ENCODE data around the gene ALK.

The ALK gene

DNA sequence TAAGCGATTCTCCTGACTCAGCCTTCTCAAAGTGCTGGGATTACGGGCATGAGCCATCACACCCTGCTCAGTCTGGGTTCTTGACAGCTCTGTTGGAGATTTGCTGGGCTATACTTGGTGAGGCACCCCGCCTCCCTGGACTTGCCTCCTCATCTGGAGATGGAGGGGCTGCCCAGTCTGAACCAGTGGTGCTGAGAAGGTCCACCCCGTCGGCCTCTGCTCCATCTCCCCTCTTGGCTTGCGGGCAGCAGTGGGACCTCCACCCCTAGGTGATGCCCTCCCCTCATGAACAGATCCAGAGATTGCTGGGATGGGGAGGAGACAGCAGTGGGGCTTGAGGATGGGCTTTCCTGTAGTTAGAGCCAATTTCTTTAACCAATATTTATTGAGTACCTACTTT is 685.3 kb downstream of the ALK start:
- no peak for DNase-seq

DNA sequence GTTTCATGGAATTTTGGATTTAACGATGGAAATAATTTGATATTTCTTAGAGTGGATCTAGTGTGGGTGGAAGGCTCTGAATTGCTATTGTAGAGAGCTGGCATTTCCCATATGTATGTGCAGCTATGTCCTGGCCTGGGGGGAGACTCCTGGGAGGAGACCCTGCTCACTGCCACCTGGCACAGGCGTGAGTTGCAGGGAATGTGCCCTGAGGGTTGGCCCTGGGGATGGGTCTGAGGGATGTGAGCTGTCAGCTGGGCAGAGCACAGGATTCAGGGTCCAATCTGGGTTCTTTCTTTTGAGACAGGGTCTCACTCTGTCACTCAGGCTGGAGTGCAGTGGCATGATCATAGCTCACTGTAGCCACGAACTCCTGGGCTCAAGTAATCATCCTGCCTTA is 686.0 kb downstream of the ALK start:
- no peak for DNase-seq

DNA sequence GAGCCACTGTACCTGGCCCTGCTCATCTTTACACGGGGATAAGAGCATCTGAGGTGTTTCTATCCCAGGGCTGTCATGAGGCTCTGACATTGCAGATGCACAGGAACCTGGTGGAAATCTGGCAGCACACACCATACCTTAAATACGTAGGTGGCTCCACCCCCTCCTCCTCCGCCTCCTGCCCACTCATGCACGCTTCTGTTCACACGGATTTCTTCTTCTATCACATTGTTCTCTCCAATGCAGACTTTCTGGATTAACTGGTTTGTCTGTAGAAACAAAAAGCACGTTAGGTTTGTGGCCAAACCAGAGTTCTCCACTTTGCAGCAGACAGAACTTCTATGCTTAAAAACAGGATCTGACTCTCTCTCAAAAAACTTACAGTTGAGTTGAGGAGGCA is 688.0 kb downstream of the ALK start:
- no peak for DNase-seq

DNA sequence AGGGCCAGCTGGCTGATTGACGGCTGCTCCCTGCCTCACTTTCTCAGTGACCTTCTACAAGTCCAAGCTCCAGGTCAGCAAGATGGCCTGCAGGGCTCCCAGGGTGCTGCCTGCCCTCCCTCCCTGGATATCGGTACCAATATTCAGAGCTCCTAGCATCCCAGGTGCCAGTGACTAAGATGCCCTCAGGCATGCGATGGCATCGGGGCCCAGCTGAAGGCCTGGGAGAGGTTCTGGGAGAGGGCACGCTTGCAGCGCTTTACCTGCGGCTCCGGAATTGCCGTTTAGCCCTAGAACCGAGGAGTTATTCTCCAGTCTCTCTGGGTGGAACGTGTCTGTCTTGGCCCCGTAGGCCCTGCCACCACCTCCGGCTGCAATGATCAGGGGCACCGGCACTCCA is 689.3 kb downstream of the ALK start:
- no peak for DNase-seq

DNA sequence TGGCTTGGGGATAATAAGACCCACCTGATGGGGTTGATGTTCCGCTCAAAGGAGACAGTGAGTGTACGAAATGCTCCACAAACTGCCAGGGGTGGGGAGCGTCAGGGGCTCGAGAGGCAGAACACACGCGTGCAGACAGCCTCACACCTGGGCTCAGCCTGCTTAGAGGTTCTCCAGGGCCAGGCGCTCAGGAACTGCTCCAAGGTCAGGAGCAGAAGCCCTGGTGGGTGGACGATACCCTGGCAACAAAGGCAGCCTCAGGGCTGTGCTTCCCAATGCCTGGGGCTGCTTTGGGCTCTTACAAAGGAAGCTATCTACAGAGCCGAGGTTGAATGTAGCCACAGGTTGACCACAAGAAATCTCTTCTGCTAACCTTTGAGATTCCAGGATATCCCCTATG is 691.7 kb downstream of the ALK start:
- no peak for DNase-seq

DNA sequence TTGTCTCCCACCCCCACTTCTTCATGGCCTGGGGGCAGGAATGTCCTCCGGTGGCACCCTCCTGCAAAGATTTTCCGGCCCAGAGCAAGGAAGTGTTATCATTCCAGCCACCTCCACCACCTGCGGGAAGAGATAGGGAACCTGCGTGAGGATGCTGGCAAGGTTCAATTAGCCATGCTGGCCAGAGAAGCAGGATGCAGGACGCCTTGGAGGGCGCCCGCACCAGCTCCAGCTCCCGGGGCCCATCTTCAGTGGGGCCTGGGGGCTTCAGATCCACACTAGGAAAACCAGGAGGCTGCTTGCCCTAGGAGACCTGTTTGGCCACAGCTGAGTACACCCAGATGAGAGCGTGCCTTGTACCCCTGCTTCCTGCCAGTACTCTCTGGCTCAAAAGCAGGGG is 692.4 kb downstream of the ALK start:
- no peak for DNase-seq

DNA sequence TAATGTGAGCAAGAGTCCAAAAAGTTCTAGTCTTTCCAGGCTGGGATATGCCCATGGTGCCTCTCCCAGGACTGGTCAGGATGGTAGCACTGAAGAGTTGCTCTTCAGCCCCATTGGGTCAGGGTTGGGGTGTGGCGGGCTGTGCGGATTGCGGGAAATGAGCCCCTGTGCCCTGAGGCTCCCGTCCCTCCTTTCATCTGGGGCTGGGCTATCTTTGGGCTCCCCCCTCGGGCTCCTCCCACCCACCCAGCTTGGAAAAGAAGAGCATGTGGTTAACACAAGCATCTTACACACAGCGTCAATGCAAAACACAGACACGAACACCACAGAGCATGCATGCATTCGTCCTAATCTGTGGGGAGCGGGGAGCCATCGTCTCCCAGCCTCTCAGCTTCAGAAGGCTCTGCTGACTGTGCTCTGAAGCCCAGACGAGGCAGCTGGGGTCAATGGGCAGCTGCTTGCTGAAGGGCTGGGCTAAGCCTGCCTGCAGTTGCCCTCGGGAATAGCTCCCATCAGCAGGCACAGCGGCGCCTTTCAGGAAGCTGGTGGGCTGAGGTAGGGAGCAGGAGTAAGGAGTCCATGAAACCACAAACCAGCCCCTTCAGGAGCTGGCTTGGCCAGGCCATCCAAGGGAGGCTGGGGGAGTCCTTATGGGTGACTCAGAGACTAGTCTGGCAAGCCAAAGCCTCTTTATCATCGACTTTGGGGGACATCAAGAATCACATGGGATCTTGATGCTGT is 693.3 kb downstream of the ALK start:
- no peak for DNase-seq

DNA sequence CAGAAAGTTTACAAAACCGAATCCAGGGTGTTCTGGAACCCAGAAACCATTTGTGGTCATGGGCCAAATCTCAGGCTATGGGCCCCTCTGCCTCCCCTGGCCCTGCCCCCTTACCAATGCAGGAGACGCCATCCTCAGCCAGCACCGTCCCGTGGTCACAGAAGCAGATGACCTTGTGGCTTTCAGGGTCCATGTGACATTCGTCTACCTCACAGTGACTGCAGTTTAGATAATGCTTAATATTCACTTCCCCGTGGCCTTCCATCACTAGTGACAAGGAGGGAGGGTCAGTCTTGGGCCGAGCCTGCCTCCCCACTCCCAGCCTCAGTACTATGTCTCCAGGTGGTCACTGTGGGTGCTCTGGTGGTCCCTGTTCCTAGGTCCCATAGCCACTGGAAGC is 694.6 kb downstream of the ALK start:
- DNase-seq, result no peak

DNA sequence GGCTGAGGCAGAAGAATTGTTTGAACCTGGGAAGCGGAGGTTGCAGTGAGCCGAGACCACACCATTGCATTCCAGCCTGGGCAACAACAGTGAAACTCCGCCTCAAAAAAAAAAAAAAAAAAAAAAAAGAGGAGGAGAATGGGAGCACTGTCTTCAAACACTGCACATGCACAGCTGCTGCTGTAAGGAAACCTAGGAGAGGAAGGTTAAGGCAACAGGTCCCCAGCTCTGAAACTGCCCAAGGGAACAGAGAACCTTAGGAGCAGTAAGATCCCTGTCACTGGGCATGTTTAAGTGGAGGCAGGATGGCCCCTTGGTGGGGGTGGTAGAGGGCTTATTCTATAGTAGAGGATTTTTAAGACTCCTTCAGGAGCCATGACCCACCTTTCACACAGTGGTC is 695.0 kb downstream of the ALK start:
- no peak for DNase-seq

DNA sequence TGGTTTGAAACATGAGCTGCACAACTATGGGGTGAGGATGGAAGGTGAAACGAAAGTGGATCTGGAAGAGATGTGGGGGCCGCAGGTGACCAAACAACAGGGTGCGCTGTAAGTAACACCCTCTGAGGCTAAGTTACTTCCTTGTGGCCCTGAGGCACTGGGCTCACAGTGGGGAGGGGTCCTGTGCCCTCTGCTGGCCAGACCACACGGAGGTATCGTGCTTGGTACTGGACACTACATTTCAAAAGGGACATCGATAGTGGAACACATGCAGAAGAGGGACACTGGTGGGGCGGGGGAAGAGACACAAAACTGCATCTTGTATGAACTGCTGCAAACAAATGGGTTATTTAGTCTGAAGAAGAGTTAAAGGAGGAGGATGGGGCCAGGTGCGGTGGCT is 695.6 kb downstream of the ALK start:
- no peak for DNase-seq

DNA sequence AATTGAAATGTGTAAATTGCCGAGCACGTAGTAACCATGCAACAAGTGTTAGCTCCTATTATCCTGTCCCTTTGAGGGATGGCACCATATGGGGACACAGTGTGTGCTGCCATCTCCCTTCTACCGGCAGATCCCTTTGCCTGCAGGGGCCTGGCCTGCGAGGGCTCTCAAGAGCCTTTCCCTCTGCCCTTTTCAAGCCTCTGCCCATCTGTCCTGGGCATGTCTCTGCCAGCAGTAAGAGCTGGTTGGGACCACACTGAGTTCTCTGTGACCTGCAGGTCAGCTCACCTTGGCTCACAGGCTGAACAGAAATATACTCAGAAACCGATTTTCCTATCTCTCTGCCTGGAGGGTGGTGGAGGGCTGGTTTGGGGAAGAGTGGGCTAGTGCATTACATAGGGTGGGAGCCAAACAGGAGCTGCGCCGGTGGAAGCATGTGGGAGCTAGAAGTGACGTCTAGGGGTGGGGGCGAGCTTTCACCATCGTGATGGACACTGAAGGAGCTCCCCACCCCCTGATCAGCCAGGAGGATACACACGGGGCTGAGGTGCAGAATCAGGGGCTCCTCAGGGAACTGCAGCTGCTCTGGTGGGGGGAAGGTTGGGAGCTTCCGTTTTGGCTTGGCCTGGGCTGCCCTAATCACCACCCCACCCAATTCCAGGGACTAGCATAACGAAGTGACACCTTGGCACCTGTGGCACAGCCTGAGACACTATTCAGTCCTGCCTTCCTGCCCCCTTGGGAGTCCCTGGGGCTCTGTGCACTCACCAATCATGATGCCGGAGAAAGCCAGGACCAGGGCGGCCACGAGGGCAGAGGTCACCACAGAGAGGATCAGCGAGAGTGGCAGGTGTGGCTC is 696.5 kb downstream of the ALK start:
- DNase-seq, result no peak

DNA sequence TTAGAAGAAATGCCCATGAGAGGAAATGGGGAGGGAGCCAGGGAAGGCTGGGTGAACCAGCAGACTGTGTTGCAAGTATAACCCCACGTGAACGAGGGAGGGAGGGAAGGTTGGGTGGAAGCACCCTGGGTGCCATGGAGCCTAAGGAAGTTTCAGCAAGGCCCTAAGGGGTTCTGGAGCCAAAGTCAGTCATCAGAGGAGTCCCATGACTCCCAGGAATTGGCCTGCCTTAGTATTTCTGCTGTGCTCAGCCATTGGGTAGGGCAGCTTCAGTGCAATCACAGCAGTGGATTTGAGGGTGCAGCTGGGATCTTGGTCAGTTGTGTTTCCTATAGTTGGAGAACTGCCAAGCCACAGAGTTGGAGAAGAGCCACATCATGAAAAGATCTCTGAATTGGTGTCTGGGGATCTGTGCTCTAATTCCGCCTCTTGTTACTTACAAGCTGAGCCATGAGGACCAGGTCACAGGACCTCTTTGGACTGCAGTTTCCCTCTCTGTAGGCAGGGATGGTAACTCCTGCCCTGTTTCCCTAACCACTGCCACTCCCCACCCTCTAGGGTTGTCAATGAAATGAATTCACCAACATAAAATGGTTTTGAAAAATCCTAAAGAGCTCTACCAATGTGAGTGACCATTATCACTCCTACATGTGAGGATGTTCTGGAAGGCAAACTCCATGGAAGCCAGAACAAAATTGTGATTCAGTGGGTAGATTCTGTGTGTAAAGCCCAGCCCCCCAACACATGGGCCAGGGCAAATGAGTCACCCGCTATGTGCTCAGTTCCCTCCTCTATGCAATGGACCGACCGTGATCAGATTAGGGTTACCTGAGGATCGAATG is 697.3 kb downstream of the ALK start:
- DNase-seq, result peak; percentile 12 to 29

DNA sequence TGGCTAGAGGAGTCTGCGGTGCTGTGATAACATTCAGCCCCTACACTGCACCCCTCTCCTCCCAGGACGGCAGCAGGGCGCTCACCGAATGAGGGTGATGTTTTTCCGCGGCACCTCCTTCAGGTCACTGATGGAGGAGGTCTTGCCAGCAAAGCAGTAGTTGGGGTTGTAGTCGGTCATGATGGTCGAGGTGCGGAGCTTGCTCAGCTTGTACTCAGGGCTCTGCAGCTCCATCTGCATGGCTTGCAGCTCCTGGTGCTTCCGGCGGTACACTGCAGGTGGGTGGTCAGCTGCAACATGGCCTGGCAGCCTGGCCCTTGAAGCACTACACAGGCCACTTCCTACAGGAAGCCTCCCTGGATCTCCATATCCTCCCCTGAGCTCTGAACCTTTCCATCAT is 698.1 kb downstream of the ALK start:
- DNase-seq, result no peak

DNA sequence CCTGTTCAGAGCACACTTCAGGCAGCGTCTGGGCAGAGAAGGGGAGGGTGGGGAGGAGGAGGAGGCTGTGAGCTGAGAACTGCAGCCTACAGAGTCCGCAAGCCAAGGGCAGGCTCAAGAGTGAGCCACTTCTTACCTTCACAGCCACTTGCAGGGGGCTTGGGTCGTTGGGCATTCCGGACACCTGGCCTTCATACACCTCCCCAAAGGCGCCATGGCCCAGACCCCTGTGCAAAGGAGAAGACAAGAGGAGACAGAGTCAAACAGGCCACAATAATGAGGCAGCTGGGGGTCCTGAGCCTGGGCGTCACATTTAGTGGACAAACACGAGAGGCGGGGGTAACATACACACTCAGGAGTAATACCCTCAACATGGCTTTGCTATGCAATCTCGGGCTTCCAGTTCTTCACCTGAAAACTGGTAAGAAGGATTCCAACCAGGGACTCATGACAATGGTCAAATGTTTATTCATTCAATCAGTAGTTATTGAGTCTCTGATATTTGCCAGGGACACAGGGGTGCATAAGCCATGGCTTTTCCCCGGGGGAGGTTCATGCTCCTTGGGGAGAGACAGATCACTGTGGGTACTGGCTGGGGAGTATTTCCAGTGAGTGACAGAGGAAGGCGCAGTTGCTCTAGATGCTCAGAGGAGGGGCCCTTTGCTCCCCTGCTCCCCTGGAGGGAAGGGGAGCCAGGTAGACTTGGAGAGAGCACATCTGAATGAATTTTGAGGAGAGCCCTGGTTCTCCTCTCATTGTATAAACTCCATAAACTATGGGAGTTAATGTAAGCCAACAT is 698.8 kb downstream of the ALK start:
- DNase-seq, result no peak

DNA sequence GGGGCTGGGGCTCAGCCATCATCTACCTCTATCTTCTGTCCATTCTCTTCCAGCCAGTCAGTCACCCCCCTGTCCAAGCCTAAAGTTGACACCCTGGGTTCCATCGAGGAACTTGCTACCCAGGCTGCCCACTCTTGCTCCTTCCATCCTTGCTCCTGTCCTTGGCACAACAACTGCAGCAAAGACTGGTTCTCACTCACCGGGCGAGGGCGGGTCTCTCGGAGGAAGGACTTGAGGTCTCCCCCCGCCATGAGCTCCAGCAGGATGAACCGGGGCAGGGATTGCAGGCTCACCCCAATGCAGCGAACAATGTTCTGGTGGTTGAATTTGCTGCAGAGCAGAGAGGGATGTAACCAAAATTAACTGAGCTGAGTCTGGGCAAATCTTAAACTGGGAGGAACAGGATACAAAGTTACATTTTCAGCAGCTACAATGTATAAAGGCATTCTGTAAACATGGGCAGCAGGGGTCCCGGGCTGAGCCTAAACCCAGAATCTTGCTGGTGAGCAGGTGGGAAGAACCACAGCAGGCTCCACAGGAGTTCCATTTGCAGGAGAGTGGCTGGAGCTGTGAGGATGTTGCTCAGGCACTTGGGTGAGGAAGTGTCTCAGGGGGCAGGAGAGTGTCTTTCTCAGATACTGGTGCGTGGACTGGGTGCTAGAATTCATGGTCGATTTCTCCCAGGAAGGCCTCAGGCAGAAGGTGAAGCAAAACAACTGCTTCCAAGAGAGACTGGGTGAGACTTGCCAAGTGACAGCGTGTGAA is 700.7 kb downstream of the ALK start:
- no peak for DNase-seq

DNA sequence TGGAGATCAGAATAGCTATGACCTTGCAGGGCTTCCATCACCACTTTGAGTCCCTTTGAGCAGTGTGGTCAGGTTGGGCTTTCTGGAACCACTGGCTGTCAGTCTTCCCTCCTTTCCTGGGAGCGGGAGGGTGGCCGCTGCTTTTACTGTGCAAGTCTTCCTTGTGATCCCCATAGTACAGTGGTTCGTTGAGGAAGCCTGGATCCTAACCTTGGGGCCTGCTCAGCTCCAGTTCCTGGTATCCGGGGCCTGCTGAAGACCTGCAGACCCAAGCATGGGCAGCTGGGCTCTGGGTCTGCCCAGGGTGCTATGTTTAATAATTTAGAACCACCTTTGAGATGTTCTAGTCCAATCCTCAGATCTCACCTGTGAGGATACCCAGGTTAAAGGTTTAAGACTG is 702.0 kb downstream of the ALK start:
- no peak for DNase-seq

DNA sequence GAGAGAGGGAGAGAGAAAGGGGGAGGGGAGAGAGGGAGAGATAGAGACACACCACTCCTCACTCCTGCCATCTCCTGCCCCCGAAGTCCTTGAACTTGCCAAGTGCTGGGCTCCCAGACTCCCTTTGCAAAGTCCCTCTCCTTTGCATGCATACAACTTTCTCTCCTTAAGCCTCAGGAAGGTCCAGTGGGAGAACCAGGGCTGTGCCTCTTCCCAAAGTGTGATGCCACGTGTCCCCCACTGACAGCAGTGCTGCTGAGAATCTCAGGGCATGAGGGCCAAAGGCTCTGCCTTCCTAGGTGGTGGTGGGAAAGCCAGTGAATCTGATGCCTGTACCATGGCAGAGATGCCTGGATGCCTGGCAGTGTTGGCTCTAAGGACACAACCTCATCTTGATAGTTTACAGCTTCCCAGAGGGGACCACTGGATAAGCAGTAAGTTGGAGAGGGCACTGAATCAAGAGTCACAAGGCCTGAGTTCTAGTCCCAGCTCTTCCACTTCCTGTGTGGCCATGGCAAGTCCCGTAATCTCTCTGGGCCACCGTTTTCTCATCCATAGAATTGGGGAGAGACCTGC is 702.7 kb downstream of the ALK start:
- no peak for DNase-seq

DNA sequence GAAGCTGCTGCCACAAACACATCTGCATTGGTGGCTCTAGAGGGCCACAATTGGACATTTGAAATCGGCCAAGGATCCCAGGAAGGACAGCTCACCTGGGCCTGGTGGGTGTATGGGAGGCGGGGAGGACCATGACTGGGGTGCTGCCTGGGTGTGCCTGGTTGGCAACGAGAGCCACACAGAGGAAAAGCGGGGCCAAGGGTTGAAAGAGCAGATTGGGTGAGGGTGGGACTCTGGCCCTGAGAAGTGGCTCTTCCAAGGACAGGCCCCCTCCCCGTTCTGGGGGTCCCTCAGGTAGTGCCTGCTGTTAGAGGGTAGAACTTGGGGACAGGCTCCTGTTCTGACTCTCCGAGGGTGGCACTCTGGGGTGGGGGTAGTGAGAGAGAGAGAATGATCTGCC is 703.3 kb downstream of the ALK start:
- DNase-seq, result no peak

DNA sequence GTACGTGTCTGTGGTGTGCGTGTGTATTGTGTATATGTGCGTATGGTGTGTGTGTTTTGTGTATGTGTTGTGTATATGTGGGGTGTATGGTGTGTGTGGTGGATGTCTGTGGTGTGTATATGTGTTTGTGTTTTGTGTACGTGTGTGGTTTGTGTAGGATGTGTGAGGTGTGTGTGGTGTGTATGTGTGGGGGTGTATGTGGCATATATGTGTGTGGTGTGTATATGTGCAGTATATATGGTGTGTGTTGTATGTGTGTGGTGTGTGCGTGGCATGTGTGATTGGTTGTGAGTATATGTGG is 704.8 kb downstream of the ALK start:
- DNase-seq, result no peak

DNA sequence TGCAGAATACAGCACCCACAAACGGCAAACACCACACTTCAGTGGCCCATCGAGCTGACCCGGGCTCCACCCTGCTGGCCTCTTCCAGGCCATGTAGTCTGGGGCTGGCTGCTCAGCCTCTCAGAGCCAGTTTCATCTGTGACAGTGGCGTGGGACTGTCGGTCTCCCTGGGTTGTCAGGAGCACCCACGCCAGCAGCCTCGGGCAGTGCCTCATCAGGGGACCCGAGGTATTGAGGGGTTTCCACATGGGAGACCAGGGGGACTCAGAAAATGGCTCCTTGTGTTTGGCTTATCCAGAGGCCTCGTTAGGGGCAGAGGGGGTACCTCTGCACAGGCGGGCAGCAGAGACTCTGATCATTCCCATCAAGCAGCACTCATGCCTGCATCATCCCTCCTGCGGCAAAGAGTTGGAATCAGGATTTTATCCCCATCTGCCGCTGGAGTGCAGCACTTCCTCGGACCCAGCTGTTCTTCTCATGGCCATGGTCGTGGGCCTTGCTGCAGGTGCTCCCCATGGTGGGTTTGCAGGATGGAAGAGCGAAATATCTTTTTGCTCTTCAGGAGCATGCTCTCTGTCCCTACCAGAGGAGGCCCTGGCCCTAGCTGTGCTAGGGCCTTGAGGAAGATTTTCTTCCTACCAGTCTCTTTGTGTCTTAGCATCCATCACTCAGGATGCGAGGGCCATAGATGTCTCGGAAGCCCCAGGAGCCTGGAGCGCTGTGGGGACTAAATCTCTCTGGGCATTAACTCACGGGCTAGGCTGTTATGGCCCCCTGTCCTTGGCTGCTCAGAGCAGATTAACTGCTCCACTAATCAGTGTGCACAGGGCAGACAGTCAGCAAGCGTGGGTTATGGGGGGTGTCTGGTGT is 705.4 kb downstream of the ALK start:
- DNase-seq, result no peak

DNA sequence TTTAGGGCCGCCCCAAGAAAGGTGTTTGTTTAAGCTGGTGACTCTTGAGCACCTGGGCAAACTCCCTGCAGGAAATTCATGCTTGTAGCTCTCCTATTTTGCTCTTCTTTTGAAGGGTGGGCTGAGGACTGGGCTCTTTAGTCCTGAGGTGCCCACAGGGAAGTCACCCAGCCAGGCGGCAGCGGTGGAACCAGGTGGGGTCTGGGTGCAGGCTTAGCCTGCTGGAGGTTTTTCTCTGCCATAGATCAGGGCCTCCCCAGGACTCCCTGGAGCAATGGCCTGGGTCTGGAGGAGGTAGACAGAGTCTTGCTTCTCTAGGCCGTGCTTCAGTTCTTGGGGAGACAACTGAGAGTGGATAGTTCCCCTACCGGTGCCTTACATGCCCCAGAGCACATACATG is 706.3 kb downstream of the ALK start:
- no peak for DNase-seq

All from AML-193 (cell line).